MM.1S (cell line): ENCODE measurements around the gene FJX1.

ENCODE experiments used
- DNase-seq: peaks from one replicate; pipeline ENCODE4 v3.0.0-alpha.2; 2015
- H2AFZ ChIP-seq: fragments of 300-600 bp; sonication (generic); 2 replicates; pipeline ENCODE4 v1.6.0; 2016; ENCODE audit warnings: antibody characterized with exemption, low read length
- H3F3A ChIP-seq: fragments of 300-600 bp; sonication (generic); 2 replicates; pipeline ENCODE4 v1.6.1; 2016; ENCODE audit warnings: mild to moderate bottlenecking, antibody characterized with exemption, low read length, moderate library complexity, mixed read lengths; ENCODE audit not compliant: insufficient read depth
- H3K27ac ChIP-seq: fragments of 300-600 bp; sonication (generic); 2 replicates; pipeline ENCODE4 v1.5.1; 2016; ENCODE audit warnings: mild to moderate bottlenecking, low read length
- H3K27me3 ChIP-seq: fragments of 300-600 bp; sonication (generic); replicated peaks from 2 replicates; pipeline ENCODE4 v1.6.0; 2016; ENCODE audit warnings: low read length; ENCODE audit not compliant: insufficient read depth
- H3K36me3 ChIP-seq: fragments of 300-600 bp; sonication (generic); replicated peaks from 2 replicates; pipeline ENCODE4 v1.6.1; 2016; ENCODE audit warnings: mild to moderate bottlenecking, low read length, mixed read lengths; ENCODE audit not compliant: insufficient read depth
- H3K4me1 ChIP-seq: fragments of 300-600 bp; sonication (generic); 2 replicates; pipeline ENCODE4 v1.6.1; 2016; ENCODE audit warnings: low read length, mixed read lengths
- H3K4me2 ChIP-seq: fragments of 300-600 bp; sonication (generic); 2 replicates; pipeline ENCODE4 v1.6.0; 2016; ENCODE audit warnings: low read depth, low read length
- H3K4me3 ChIP-seq: fragments of 300-600 bp; sonication (generic); 2 replicates; pipeline ENCODE4 v1.5.1; 2016; ENCODE audit warnings: low read length, mixed read lengths
- H3K79me2 ChIP-seq: fragments of 300-600 bp; sonication (generic); 2 replicates; pipeline ENCODE4 v1.6.1; 2016; ENCODE audit warnings: mixed run types, low read length, mixed read lengths
- H3K9ac ChIP-seq: fragments of 300-600 bp; sonication (generic); 2 replicates; pipeline ENCODE4 v1.6.1; 2016; ENCODE audit warnings: low read length, mixed read lengths
- H3K9me2 ChIP-seq: fragments of 300-600 bp; sonication (generic); replicated peaks from 2 replicates; pipeline ENCODE4 v1.6.1; 2016; ENCODE audit warnings: mild to moderate bottlenecking, low read length, mixed read lengths; ENCODE audit not compliant: insufficient read depth
- H3K9me3 ChIP-seq: fragments of 300-600 bp; sonication (generic); replicated peaks from 2 replicates; pipeline ENCODE4 v1.6.1; 2016; ENCODE audit warnings: mild to moderate bottlenecking, low read length, mixed read lengths; ENCODE audit not compliant: insufficient read depth
- H4K20me1 ChIP-seq: fragments of 300-600 bp; sonication (generic); 2 replicates; pipeline ENCODE4 v1.6.1; 2016; ENCODE audit warnings: mild to moderate bottlenecking, low read length, moderate library complexity, mixed read lengths; ENCODE audit not compliant: insufficient read depth
- CTCF ChIP-seq: fragments of 300-600 bp; sonication (generic); IDR thresholded peaks from 2 replicates; pipeline ENCODE4 v1.5.1; 2016; ENCODE audit warnings: antibody characterized with exemption, low read length, mixed read lengths
- EZH2 ChIP-seq: fragments of 300-600 bp; sonication (generic); optimal IDR thresholded peaks from 2 replicates; pipeline ENCODE3; 2017; ENCODE audit warnings: low read depth, mild to moderate bottlenecking, antibody characterized with exemption, low read length, mixed read lengths
- EZH2phosphoT487 ChIP-seq: fragments of 300-600 bp; sonication (generic); IDR thresholded peaks from 2 replicates; pipeline ENCODE4 v1.6.1; 2018; ENCODE audit warnings: antibody characterized with exemption, low read length

FJX1 gene

GRCh38 chr11:35590412-35590811 lies 27.8 kb upstream of the FJX1 start:
- H3K79me2 ChIP-seq: no peaks in the 10 kb centered on the region
- no peak for DNase-seq
- H3K36me3 ChIP-seq: no peaks in the 10 kb centered on the region
- H3K27me3 ChIP-seq: no peaks in the 10 kb centered on the region
- H3K9me2 ChIP-seq: no peaks in the 10 kb centered on the region
- TF ChIP-seq CTCF (no peak), EZH2 (no peak), EZH2phosphoT487 (no peak)
- H3K9ac ChIP-seq: no peak overlapping the region
- no peak overlapping the region for H3K4me3 ChIP-seq
- no peak overlapping the region for H3K27ac ChIP-seq
- H3K4me1 ChIP-seq: no peaks in the 10 kb centered on the region
- no peak overlapping the region for H2AFZ ChIP-seq
- no peak overlapping the region for H3K4me2 ChIP-seq
- H3F3A ChIP-seq: no peaks in the 10 kb centered on the region
- H4K20me1 ChIP-seq: no peaks in the 10 kb centered on the region
- H3K9me3 ChIP-seq: no peaks in the 10 kb centered on the region

DNA sequence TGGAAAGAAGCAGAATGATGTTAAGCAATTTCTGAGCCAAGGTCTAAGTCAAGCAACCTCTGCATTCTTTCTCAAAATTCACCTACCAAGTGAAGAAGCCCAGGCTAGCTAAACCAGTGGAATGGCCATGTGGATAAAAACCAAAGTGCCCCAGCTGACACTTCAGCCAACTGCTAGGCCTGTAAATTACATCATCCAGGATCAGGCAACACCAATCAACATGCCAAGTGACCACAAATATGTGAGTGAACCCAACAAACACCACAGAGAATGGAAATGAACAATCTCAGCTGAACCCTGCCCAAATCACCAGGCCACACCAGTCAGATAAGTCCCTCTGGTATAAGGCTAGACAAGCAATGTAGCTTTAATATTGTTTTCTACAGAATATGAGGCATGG lies 25.1 kb upstream of the FJX1 start:
- Histone ChIP-seq H4K20me1 (no peaks in the 10 kb centered on the region), H3K36me3 (no peaks in the 10 kb centered on the region), H3K4me3 (no peak overlapping the region), H2AFZ (no peak overlapping the region), H3K27ac (no peak overlapping the region), H3K4me2 (no peak overlapping the region), H3F3A (no peaks in the 10 kb centered on the region), H3K4me1 (peaks cover under 1% of the 10 kb centered on the region; the same call in 1 of the 2 replicates), H3K9me2 (no peaks in the 10 kb centered on the region), H3K79me2 (no peaks in the 10 kb centered on the region), H3K9me3 (no peaks in the 10 kb centered on the region), H3K9ac (no peak overlapping the region), H3K27me3 (no peaks in the 10 kb centered on the region)
- TF ChIP-seq EZH2 (no peak), EZH2phosphoT487 (no peak), CTCF (no peak)
- DNase-seq: no peak

DNA sequence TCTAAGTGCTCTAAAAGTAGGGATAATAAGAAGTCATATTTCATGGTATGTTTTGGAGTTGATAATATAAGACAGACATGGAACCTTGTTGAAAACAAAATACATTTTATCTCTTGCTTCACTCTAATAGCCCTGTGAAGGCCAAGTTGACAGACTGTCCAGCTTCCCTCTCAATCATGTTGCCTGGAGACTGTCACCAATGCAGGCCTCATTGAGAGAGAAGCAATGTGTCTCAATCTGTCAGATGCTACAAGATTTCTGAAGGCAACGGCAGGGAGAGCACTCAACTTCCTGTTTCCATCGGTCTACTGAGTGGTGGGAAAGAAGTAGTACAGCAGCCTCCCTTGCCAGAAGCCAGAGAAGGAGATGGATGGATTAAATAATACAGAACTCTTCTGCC lies 23.6 kb upstream of the FJX1 start:
- no peak for TF ChIP-seq EZH2
- TF ChIP-seq CTCF: no peak
- TF ChIP-seq EZH2phosphoT487: no peak
- Histone ChIP-seq H3K9me3 (no peaks in the 10 kb centered on the region), H3K9ac (no peak overlapping the region), H3K4me3 (no peak overlapping the region), H3K9me2 (no peaks in the 10 kb centered on the region), H3K4me1 (peaks cover 3% of the 10 kb centered on the region; the same call in 1 of the 2 replicates), H3K27ac (no peak overlapping the region), H4K20me1 (no peaks in the 10 kb centered on the region), H3K27me3 (no peaks in the 10 kb centered on the region), H3K79me2 (no peaks in the 10 kb centered on the region), H3K36me3 (no peaks in the 10 kb centered on the region), H3K4me2 (no peak overlapping the region), H2AFZ (no peak overlapping the region), H3F3A (no peaks in the 10 kb centered on the region)
- no peak for DNase-seq
